NCI-H2227 treated with DMSO at 0.1 percent for 48 hours (cell line): ENCODE measurements around the gene CD79A.
A peak's percentile ranks its signal among the peaks of the same experiment; 100 is the strongest.
"Not testable (repeated sequence)": the region's sequence is repeated elsewhere in the genome, so short reads cannot be mapped to it uniquely, and the experiment has no call there.

ENCODE experiments used
- DNase-seq: peaks from one replicate; lab custom pipeline; 2025; lab: John Stamatoyannopoulos, UW

CD79A gene

DNA sequence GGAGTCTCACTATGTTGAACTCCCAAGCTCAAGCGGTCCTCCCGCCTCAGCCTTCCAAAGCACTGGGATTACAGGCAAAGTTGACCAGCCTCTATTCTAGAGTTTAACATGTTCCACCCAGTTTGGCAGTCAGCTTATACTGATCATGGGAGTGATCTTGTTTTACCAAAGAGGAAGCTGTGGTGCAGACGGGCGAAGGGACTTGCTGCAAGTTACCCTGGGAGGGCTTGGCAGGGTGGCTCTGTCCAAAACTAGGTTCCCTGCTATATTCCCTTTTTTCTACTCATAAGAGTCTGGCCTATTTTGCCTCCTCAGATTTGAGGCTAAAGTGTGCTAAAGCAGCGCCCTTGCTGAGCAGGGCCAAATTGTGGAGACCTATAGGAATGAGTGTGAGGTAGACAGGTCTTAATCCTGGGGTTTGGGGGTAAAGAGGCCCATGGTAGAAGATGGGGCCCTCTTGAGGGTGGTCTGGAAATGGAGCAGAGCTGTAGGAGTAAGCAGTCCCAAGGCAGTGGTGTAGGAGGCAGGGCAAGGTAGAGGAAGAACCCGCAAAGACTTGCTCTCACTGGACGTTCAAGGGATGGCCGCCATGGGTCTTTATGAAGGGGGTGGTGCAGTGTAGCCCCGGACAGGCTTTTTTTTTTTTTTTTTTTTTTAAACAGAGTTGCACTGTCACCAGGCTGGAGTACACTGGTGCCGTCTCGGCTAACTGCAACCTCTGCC, 13.7 kb upstream of the CD79A start:
- no peak for DNase-seq

DNA sequence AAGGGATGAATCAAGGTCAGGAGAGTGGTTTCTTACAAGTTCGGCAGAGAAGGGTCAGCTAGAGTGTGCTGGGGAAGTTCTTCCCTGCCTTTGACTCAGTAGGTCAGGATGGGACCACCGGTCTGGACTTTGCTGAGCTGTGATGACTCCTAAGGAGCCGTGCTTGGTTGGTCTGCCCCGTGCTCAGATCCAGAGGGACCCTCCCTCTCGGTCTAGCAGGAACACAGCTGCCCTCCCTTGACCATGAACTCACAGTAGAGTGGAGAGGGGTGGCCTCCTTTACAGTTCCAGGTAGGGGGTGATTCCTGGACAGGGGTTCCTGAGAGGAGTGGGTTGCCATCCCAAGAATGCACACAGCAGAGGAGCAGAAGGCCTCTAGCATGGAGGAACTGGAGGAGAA, 12.7 kb upstream of the CD79A start:
- no peak for DNase-seq

DNA sequence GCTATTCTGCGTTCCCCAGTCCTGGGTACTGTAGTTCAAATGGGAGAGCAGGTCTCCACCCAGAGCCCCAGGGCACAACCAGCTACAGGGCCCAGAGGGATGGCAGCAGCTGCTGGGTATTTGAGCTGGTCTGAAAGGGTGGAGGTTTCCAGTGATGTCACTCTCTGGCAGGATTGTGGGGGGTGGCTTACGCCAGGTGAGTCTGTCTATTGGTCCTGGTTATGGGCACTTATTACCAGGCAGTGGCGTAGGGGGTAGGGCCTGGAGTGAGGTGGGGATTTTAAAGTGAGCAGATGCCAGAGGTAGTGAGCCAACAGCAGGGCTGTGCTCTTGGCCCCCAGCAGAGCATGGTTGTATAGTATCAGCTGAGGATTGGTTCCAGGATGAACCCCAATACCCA, 10.8 kb upstream of the CD79A start:
- no peak for DNase-seq

DNA sequence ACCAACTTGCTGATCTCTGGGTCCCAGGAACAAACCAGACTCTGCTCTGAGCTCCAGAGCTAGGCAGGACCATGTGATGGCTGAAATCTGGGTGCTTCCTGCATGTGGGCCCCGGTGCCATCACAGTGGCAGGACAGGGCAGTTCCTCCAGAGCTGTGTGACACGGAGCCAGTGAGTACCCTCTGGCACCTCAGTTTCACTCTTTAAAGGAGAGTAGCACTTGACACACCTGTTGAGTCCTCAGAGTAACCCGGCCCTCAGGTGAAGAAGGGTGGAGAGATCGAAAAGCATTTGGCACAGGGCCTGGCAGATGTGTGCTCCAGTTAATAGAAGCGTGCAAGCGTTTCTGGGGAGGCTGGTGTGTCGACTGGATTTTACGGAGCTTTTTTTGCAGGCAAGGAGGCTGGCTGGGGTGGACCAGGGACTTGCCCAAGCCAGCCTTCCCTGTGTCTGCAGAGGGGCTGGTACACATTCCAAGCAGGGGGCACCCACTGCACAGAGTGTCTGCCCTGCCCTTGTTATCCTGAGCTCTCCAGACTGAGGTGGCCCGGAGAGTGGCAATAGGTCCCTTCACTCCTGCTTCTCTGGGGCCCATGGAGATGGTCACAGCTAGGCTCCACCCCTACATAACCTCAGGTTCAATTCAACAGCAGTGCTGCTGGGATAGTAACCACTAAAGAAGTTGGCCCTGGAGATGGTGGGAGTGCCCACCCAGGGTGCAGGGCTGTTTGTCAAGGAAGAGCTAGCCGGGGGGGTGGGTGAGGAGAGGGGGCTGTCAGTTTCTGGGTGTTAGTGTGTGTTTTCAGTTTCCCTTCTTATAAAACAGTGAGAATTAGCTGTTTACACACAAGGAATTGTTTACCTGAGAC, 8.7 kb upstream of the CD79A start:
- no peak for DNase-seq

DNA sequence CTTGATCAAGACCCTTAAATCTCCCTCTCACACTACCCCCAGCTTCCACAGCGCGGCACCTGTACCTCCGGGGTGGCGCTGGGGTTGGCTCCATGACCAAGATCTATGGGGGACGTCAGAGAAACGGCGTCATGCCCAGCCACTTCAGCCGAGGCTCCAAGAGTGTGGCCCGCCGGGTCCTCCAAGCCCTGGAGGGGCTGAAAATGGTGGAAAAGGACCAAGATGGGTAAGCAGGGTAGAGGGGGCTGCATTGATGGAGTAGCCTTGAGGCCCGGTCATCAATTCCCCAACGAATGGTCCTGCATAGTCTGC, 8.1 kb upstream of the CD79A start:
- no peak for DNase-seq

DNA sequence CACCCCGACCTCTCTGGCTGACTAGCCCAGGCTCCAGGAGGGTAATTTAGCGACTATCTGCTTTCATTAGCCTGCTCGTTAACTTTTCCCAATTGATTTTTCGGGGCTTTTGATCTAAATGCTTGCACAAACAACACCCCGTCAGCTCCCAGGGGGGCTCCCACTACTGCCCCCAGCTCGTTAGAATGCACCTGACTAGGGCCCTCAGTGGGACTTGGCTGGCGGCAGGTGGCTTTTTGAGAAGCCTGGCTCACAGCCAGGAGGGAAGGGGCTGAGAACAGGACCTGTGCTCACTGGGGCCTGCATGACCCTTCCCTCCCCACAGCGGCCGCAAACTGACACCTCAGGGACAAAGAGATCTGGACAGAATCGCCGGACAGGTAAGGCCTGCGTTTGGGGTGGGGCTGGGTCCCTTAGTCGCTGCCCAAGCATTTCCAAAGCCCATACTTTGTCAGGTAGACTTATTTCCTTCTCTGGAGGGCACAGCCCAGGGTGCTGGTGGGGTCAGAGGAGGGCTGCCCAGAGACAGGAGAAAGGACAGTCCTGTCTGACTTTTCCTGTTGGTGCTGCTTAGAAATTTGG, 7.6 kb upstream of the CD79A start:
- no peak for DNase-seq

DNA sequence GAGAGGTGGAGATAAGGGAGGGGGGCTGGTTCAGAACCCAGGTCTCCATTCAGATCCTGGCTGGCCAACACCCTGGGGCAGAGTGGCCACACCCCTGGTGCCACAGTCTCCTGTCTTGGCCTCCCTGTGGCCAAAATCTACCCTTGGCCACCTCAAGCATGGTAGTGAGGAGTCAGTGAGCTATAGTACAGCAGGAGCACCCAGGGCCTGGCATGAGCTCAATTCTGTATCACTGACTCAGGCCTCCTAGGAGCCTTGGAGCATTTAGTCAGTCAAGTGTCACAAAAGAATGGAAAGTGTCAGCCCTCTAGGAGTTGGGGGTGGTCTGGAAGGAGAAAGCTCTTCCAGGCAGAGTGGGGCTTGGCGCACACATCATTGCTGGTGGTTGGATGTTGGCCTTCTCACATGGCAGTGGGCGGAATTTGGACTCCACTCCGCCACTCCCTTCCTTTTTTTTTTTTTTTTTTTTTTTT, 6.6 kb upstream of the CD79A start:
- no peak for DNase-seq

DNA sequence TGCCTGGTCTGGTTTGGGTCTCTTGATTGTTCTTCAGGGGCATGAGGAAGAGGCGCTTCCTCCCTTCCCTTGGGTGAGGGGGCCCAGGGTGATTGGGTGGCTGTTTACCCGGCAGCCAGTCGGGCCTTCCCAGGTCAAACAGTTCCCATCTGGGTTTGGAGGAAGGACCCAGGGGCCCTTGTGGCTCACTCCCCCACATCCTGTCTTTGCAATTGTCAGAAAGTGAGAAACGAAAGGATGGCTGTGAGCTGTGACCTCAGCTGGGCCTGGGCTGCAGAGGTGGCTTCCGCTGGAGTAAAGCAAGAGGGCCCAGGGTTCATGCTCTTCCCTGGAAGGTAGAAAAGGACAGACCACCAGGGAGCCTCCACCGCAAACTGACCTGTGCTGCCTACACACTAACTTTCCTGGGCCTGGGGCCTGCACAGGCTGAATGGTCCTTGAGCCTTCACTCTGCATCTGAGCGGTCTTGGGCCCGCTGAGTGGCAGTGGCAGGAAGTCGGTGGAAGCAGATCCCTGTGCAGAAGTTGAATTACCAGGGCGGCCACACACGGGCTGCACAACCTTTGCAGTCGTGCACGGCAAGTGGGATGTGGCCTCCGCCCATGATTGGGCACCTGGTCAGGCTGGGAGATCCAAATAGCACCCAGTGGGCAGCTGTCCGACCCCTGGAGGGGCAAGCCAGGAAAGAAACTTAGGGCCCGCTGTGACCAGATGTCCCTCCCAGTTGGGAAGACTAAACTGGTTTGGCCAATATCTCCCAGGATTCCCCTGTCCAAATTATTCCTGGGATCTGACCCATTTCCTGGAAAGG, 5.3 kb upstream of the CD79A start:
- no peak for DNase-seq

DNA sequence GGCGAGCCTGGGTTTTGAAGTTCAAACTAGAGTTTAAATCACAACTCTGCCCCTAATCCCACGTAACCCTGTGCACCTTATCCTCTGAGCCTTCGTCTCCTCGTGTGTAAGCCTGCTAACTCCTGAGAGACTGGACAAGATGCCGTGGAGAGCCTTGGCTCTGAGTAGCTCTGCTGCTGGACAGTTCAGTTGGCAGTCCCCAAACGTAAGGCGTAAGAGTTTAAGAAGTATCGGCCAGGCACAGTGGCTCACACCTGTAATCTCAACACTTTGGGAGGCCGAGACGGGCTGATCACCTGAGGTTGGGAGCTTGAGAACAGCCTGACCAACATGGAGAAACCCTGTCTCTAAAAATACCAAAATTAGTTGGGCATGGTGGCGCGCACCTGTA, 4.7 kb upstream of the CD79A start:
- DNase-seq, result no peak

DNA sequence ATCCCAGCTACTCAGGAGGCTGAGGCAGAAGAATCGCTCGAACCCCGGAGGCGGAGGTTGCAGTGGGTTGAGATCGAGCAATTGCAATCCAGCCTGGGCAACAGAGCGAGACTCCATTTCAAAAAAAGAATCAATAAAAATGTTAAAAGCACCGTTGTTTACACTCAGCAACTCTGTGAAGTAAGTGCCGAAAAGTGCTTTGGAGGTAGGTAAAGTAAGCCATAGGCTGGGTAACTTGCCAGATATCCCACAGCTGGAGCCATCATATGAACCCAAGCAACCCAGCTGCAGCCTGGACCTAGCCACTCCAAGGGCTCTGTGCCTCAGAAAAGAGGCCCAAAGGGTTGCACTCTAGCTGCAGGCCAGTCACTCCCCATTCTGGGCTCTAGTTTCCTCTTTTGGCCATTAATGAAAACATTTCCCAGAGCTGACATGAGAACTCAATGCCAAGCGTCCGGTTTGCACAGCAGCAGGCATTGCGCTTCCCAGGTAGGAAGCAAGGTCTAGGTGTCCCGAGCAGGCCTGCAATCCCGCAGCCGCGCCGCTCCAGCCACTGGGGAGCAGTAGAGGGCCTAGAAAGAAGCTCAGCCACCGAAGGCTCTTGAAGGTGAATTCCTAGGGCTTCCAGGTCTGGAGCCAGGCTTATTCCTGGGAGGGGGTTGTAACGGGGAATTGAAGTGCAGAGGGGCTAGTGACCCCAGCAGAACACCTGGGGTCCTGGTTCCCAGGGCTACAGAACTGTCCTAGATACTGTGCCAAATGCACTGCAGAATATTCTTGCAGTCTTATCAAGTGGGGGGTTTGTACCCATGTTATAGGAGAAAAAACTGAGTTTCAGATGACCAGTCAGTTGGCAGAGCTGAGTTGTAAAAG, 4.1 kb upstream of the CD79A start:
- DNase-seq, result peak; percentile 87

DNA sequence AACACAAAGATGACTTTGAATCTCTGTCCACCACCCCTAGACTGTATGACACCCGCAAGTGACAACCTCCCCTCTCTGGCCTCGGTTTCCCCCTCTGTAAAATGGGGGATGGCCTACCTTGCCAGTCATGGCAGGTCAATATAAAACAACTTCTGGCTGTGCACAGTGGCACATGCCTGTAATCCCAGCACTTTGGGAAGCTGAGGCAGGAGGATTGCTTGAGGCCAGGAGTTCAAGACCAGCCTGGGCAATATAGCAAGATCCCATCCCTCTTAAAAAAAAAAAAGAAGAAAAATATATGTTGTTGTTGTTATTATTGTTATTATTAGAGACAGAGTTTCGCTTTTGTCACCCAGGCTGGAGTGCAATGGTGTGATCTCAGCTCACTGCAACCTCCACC, 1.1 kb upstream of the CD79A start:
- DNase-seq, result not testable (repeated sequence)

DNA sequence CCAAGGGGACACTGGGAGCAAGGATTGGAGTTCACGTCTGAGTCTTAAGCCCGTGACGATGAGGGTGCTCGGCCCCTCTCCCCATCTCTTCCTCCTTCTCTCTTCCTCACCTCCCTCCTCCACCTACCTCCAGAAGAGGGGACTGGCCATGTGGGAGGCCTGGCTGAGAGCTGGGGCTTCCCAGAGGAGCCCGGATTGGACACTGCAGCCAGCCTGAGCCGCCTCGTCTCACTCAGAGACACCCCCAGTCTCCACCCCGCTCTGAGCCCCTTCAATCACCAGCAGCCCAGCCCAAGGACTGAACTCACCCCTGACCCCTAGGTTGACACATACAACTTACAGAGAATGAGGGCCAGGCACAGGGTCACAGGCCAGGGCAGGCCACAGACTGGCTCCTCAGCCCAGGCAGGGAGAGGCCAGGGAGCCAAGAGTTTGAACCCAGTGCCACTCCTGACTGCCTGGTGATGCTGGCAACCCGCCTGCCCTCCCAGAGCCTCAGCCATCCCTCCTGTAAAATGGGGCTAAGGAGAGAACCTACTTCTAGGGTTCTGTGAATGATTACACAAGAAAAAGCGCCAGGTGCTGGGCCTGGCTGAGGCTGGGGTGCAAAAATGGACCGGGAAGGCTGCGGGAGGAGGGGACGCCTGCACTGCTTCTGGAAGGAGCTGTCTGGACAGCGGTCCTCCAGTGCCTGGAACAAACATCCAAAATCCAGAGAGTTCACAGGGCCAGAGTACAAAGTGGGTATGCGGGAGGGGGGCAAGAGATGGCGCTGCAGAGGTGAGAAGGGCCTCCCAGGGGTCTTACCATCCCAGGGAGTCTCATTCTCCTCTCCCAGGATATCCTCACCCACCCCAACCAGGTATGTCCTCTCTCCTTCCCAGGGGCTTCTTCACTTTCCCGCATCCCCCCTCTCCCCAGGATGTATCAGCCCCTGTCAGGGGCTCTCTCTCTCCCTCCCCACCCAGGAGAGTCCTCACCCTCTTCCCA, 1.1 kb downstream of the CD79A start:
- no peak for DNase-seq

DNA sequence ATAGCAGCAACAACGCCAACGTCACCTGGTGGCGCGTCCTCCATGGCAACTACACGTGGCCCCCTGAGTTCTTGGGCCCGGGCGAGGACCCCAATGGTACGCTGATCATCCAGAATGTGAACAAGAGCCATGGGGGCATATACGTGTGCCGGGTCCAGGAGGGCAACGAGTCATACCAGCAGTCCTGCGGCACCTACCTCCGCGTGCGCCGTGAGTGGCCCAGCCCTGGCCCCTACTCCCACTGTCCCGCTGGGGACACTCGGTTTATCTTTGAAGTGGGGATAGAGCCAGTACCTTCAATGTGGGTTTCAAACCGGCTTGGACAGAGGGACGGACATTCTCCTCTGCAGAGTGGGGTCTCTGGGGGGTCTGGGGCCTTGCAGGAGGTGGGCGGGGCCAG, 2.0 kb downstream of the CD79A start:
- no peak for DNase-seq

DNA sequence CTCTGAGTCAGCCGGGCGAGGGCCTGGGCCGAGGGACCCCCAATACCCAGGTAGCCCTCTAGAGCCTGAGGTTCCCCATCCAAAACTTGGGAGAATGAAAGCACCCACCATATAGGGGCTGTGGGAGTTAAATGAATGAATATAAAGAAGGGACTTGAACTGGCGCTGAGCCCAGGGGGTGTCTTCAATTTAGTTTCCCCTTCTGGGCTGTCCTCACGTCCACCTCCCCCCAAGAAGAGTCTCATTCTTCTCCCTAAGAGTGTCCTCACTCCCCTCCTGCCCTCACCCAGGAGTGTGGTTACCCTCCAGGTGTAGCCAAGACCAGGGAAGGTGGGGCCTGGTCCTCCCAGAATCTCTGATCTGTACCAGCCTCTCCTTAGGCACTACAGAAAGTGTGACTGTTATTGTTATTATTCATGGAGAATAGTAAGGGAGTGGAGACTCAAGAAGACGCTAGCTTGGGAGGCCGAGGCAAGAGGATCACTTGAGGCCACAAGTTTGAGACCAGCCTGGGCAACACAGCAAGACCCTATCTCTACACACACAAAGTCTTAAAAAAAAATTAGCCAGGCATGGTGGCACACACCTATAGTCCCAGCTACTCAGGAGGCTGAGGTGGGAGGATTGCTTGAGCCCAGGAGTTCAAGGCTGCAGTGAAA, 2.7 kb downstream of the CD79A start:
- no peak for DNase-seq

DNA sequence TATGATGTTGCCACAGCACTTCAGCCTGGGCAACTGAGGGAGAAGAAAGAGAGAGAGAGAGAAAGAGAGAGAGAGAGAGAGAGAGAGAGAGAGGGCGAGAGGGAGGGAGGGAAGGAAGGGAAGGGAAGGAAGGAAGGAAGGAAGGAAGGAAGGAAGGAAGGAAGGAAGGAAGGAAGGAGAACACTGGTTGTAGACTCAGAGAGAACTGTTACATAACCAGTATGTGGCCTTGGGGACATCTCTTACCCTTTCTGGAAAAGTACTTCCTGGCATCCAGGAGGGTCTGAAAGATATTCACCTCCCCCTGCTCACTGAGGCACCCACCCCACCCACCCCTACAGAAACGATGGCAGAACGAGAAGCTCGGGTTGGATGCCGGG, 3.2 kb downstream of the CD79A start:
- DNase-seq, result no peak

DNA sequence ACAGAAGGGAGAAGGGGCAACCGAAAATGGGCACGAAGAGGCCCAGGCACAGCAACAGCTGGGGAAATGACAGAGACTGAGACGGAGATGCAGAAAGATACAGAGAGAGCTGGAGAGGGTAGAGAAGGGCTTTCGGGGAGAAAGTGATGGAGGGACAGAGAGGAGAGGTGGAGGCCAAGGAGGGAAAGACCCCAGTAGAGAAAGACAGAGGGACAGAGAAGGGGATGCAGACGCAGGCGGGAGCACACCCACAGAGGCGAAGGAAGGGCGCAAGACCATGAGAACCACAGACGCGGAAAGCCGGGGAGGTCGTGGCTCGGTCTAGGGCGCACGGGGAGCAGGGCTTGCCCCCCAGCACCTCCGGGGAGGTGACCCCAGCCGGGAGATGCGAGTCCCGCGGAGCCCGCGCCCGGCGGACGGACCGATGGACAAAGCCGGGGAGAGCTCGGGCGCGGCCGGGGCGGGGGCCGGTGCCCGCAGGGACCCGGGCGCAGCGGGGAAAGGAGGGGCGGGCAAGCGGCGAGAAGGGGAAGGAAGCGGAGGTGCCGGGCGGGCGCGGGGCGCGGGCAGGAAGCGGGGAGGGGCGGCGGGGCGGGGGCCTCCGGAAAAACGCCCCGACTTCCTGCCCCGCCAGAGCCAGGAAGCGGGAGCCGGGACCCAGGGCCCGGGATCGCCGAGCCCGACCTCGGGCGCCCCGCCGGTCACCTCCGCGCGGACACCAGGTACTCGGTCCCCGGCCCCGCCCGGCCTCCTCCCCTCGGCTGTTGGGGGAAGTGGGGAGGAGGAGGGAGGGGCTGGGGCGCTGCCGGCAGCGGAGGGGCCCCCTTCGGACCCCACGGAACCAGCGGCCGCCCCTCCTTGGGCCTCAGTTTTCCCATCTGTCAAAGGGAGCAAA, 5.7 kb downstream of the CD79A start, which contains the start of gene ARHGEF1:
ARHGEF1 (plus strand) TSS at position 617 of the 895 bp plus-strand sequence. CDS start 4,899 bp downstream, outside the sequence.
- peak; percentile 35 for DNase-seq

DNA sequence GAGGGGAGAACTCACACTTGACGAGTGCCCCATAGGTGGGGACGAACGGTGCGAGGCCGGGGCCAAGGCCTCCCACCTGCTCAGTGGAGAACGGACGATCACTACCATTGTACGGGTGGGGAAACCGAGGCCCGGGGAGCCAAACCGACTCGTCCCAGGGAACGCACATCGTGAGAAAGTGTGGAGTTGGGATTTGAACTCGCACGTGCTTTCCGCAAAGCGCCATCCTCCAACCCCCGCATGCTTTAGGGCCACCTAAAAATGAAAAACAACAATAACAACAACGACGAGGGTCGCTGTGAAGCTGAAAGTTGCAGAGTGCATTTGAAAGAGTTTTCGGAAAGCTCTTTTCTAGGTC, 6.4 kb downstream of the CD79A start:
- DNase-seq, result no peak
